Glomerular endothelial cell (primary cell): Measurements from ENCODE around the gene WBP2. TPM values are rescaled to one million over a fixed set of nuclear protein-coding genes. Genes with fewer than 3 reads are reported as not detected.
"Not testable (repeated sequence)": the region's sequence is repeated elsewhere in the genome, so short reads cannot be mapped to it uniquely, and the experiment has no call there.

Experiments used
- DNase-seq: peaks from one replicate; pipeline ENCODE4 v3.0.0-alpha.2; 2011; ENCODE audit warnings: low read depth, low spot score; ENCODE audit errors: extremely low read depth
- total RNA-seq: library from RNA; depleted of rRNA; stranded (reverse); fragments of >200 nt; gene quantifications from 2 replicates; pipeline ENCODE4 v1.2.3, GENCODE V29; 2015

The WBP2 gene
- total RNA-seq, 1 donor from 2014 or later = 66.6 TPM

GRCh38 chr17:75869282-75870141 is 14.4 kb upstream of the WBP2 start:
- no peak for DNase-seq

- DNase-seq = not testable (repeated sequence)
These were observed 13.7 kb upstream of the WBP2 start for GRCh38 chr17:75868730-75869281.

- not testable (repeated sequence) for DNase-seq
These were observed 10.5 kb upstream of the WBP2 start for GRCh38 chr17:75865404-75866188.

GRCh38 chr17:75864887-75865286 is 9.8 kb upstream of the WBP2 start:
- DNase-seq = not testable (repeated sequence)

- DNase-seq = no peak
These were observed 9.3 kb upstream of the WBP2 start for GRCh38 chr17:75864448-75864871.

- no peak for DNase-seq
These were observed 6.8 kb upstream of the WBP2 start for GRCh38 chr17:75861927-75862317.

GRCh38 chr17:75859358-75859757 is 4.2 kb upstream of the WBP2 start:
- DNase-seq = not testable (repeated sequence)

- DNase-seq = no peak
These were observed 1.1 kb upstream of the WBP2 start for GRCh38 chr17:75856062-75856756.

GRCh38 chr17:75854881-75855309 is 240 bp downstream of the WBP2 start:
- no peak for DNase-seq

GRCh38 chr17:75854101-75854748 is 910 bp downstream of the WBP2 start:
- DNase-seq = no peak

- no peak for DNase-seq
These were observed 1.7 kb downstream of the WBP2 start for GRCh38 chr17:75853433-75853832.

- not testable (repeated sequence) for DNase-seq
These were observed 3.5 kb downstream of the WBP2 start for GRCh38 chr17:75851693-75851991.

GRCh38 chr17:75850928-75851692 is 4.0 kb downstream of the WBP2 start:
- DNase-seq = no peak

- no peak for DNase-seq
These were observed 5.4 kb downstream of the WBP2 start for GRCh38 chr17:75849724-75850123.

GRCh38 chr17:75849279-75849646 is 5.9 kb downstream of the WBP2 start:
- no peak for DNase-seq

GRCh38 chr17:75848523-75849278 is 6.4 kb downstream of the WBP2 start:
- DNase-seq = no peak

GRCh38 chr17:75847614-75848522 is 7.3 kb downstream of the WBP2 start:
- no peak for DNase-seq
